GM21447 (cell line): ENCODE measurements around the gene TFEB.

Experiments used
- ATAC-seq: cut with Tn5 transposase; IDR thresholded peaks from one replicate; pipeline ENCODE4 v1.9.1; 2021; ENCODE audit not compliant: unreplicated experiment

The TFEB gene

GRCh38 chr6:41707565-41708200, 27.7 kb downstream of the TFEB start:
- no peak for ATAC-seq

DNA sequence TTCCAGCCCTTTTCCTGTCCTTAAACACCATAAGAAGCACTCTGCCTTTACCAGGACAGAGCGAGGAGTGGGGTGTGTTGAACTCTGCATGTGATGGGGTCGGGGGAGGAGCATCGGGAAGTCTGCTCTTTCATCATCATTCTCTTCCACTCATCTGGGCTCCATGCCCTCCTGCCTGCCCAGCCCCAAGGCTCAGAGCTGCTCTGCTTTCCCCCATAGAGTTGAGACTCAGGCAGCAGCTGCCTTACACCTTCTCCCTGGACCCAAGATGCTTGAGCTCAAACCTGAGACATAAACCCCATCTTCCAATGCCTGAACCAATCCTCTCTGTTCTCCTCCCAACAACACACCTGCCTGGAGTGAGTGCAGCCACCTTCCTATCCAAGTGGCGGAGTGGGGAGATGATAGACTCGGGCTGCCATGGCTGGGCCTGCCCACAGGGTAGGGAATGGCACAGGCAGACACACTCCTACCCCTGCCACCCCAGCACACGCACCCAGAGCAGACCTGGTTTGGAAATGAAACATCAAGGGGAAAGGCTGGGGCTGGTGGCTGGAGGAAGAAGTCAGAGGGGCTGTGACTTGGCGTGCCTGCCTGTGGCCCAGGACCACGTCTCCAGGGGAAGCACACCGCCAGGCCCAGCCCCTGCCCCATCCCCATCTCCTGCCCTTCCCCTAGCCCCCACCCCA, 28.4 kb downstream of the TFEB start:
- peak; percentile 32 for ATAC-seq

DNA sequence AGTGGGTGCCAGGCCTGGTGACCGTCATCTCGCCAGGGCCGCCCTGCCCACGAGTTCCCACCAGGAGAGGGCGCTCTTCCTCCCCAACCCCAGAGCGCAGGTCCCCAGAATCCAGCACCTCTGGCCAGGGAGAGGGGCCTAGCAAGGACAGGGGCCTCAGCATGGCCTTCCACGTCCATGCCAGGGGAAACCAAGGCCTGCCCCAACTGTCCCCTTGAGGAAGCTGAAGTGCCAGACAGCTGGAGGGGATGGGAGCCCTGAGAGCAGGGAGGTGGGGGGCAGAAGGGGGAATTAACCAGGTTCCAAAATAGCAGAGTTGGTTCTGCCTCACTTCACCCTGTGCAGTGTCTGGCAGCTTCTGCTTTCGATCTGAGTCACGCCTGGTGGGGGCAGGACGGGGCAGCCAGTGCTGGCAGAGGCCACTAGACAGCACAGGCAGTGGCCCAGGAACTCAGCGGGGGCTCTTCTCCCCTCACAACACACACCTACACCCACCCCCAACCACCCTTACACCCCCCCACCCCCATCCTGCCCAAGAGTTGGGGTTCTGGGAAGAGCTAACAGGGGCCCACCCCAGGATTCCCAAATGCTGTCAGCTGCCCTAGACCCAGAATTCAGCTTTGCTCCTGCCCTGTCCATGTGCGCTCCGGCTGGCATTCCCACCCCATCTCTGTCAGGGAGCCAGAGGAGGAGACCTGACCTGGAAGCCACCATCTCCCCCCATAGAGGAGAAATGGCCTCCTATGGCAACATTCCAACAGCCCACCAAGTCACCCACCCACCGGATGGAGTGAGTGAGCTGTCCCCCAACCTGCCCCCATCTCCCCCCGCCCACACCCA, 29.2 kb downstream of the TFEB start:
- peak; percentile 68 for ATAC-seq

DNA sequence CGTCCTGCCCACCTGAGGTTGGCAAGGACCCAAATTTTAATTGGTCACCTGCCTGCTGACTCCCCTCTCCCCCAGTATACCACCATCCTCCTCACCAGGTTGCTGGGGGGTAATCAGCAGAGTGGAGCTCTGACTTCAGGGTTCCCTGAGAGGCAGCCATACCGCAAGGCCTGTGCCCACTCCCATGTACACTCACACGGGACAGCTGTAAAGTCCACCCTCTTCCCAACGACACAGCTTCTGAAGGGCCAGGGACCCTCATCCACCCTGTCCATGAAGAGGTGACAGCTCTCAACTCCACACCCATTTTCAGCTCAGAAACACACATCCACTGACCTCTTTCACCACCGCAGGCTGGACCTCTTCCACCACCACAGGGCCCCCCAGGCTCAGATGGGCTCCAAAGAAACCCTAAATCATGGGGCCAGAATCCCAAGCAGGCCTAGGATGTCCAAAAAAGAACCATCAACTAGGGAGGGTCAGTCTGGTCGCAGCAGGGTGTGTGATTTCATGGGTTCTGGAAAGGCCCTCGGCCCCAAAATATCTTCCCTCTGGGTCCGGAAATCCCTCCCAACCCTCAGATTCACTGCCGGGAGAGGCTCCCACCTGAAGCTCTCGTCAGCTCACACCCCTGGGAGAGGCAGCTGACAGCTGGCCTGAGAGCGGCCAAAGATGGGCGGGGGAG, 30.0 kb downstream of the TFEB start:
- no peak for ATAC-seq

GRCh38 chr6:41704656-41705310, 30.6 kb downstream of the TFEB start:
- no peak for ATAC-seq

DNA sequence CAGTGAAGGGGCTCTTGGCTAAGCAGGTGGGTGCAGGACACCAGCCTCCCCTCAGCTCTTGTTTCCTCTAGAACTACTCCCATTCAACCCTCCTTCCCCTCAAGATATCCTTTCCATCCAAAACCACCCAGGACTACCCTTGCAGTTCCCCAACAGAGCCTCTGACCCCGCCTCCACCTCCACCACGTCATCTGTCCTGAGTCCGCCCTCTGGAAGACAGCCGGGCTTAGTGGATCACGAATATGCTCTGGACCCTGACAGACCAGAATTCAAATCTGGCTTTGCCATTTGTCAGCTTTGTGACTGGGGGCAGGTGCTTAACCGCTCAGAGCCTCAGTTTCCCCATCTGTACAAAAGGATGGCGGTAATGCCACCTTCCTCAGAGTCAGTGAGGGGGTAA, 31.4 kb downstream of the TFEB start:
- no peak for ATAC-seq

DNA sequence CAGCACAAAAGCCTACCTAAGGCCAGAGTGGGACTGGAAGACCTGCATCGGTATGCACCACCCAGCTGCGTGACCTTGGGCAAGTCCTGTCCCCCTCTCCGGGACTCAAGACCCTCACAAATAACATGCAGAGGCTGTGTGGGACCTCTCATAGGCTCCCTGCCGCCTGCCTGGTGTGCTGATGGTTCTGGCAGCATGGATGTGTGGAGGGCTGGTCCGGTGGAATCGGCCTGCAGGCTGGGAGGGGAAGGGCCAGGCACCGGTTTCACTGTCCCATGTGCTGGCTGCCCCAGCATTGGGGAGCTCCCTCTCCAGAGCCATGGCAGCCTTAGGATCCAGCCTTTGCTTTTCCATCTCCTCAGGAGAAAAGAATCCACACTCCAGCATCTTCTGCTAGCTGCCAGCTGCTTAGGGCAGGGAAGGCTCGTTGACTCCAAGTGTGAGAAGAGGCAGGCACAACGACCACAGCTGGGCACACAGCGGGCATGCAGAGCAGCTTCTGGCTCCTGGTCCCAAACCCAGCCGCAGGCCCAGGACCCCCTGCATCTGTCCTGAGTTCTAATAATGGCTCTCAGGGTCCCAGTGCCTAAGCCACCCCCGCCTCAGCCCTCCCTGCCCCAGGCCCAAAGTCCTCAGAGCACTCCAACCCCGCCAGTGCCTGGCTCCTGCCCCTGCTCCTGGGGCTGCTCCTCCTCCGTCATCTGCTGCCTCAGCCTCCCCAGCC, 32.5 kb downstream of the TFEB start:
- no peak for ATAC-seq

DNA sequence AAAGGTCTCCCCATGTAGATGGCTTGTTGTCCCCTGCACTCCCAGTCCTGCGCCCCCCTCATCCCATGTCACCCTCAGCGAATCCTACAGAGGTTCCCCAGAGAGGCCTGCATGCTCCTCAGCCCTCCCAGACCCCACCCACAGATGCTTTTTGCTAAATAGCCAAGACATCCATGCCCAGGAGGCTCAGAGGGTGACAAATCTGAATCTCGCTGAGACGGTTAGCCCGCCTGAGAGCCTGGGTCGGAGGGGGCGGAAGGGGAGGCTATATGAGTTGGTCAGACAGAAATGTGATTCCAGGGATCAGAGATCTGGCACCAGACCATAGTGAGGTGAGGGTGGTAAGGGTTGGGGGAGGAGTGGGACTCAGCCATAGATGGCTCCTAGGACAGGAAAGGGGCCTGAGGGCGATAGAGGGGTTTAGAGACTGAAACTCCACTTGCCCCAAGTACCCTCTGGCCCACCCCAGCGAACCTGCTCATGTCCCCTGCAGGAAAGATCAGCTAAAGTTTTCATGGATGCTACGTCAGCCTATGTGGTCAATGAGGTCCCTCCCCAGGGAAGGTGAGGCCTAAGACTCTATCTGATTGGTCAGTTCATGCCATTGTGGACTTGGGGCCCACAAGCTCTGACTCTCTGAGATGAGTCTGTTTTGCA, 33.2 kb downstream of the TFEB start:
- ATAC-seq, result no peak

DNA sequence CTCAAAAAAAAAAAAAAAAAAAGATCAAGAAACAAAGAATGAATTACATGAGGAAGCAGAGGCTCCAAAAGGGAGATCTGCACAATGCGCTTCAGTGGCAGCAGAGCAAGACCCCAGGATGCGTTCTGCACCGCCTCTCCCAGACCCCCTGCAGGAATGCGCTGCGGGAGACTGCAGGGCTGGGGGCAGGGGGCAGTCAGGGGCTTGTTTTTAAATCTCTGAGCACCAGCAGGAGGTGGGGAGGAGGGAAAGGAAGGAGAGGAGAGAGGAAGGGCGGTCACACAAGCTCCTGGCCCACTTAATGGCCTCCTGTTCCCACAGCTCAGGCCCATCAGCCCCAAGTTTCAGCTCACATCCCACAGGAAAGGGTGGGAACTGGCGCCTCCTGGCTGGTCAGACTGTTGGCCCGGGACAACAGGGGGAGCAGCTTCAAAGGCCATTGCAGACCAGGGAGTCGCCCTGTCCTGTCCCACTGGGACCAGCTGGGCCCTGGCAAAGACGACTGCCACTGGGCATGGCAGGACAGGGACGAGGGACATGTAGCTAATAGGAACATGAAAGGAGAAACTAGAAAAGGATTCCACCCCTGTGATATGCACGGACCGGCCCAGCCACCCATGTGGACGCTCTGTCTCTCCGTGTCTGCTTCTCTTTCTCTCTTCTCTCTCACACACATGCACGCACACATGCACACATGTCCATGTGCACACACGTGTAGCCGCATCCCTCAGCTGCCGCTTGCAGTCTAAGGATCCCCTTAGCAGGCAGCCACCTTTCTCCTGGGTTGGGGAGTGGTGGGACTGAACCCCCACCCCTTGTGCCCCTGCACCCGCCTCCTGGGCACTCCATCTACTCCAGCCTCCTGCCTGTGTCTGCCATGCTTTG, 34.7 kb downstream of the TFEB start:
- no peak for ATAC-seq

GRCh38 chr6:41699063-41699462, 36.3 kb downstream of the TFEB start:
- ATAC-seq, result no peak

- ATAC-seq, result no peak
These were observed 37.3 kb downstream of the TFEB start for GRCh38 chr6:41697861-41698781.

- ATAC-seq, result no peak
These were observed 38.6 kb downstream of the TFEB start for GRCh38 chr6:41696788-41697187.

DNA sequence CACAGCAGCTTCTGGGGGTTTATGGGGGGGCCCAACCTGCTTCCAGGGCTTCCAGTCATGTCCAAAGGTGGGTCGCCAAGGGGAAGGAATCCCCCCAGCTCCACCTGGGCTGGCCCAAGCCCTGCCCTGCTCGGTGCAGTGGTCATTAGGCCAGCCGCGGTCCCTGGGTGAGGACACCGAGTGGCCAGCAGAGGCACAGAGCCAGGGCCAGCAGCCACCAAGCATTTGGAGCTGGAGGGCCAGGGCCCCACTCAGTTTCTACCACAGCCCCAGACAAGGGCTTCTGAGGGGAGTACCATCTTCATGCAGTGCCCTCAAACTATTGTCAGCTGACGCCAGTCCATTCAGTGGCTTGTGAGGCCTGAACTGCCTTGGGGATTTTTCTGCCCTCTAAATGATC, 39.6 kb downstream of the TFEB start:
- ATAC-seq, result no peak

DNA sequence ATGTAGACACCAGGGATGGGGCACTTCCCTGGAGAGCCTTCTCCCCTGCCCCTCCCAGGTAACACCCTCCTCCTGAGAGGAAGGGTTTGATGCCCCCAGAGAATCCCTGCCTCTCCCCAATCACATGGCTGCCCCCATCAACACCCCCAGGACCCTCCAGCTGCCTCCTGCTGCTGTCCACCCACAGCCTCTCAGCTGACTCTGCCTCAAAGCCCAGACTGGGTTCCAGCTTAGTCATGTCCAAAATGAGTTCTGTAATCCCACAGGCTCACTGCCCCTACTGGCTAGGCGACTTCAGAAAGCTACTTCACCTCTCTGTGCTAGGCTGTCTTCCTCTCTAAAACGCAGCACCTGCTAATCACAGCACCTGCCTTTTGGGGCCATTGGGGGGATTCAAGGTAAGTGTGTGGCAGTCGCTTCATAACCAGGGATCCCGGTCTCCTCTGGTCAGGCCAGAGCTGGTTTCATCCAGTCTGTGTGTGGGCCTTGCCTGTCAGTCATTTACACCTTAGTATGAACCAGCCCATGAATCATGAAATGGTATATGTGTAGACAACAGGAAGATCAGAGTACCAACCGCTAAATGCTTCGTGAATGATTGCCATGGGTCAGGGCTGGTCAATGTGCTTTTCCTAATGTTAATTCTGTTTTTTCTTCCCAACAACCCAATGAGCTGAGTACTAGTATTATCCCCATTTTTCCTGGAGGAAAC, 40.4 kb downstream of the TFEB start:
- no peak for ATAC-seq

DNA sequence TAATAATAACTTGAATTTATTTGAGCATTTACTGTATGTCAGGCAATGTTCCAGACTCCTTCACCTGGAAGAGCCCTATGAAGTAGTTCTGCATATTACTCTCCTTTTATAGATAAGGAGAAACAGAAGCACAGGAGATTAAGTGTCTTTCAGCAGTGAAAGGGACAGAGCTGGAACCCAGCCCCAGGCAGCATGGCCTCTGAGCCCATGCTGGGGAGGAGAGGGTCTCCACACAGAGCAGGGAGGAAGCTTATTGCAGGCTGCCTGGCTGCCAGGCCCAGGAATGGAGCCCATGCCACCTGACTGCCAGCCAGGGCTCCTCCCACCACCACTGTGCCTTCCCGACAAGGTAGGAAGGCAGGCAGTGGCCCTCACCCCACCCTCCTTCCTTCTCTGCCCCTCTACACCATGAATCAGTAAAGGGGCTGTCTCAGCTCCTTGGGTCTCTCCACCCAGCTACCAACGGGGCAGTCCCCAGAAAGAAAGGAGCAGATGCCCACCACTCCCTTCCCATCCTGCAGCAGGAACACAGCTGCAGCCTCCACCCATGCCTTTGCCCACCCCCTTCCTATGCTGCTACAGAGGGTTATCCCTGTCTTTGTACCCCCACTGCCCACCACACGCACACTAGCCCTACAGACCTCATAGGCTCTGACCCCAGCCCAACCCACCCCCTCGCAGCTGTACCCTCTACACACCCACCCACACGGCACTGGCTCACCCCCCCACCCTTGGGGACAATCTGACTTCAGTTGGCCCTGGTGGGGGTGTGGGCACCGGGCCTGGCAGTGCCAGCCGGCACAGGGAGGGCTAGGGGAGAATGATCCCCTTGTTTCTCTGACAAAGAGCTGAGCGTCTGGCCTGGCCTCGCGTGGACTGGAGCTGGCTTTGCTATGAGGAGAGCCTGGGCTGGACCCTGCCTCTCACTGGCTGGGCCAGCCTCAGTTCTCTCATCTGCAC, 41.8 kb downstream of the TFEB start:
- ATAC-seq, result no peak

- ATAC-seq, result no peak
These were observed 42.7 kb downstream of the TFEB start for GRCh38 chr6:41692730-41693129.
